H1 (cell line): Measurements from ENCODE around the gene ANXA3. TPM values are rescaled to one million over a fixed set of nuclear protein-coding genes. Genes with fewer than 3 reads are reported as not detected.

ENCODE experiments used
- CTCF ChIA-PET: fragments of 300-600 bp; sonication (Branson Sonifier 250); formaldehyde crosslinking; loops from one replicate; lab custom pipeline; 2021; ENCODE audit not compliant: partially characterized antibody; lab: Charles Lee
- POLR2A ChIA-PET: fragments of 300-600 bp; sonication (Branson Sonifier 250); formaldehyde crosslinking; loops from one replicate; lab custom pipeline; 2021; ENCODE audit warnings: inconsistent platforms; ENCODE audit not compliant: partially characterized antibody; lab: Charles Lee
- DNase-seq, 2 experiments: peaks; one replicate each; pipeline versions ENCODE4 v3.0.0 to v3.0.0-alpha.2; 2010 to 2022; ENCODE audit warnings: low spot score in 2 of 2, low read depth in 1 of 2, mixed read lengths in 1 of 2
- FAIRE-seq: peaks from 2 replicates; lab custom pipeline; 2011; peaks lifted over from hg19 to GRCh38; lab: Jason Lieb, UNC
- H2AFZ ChIP-seq: 2 replicates; pipeline ENCODE4 v1.8.1; 2012; ENCODE audit warnings: low read length, inconsistent platforms
- H2AK5ac ChIP-seq: 2 replicates; pipeline ENCODE4 v1.6.1; 2013; ENCODE audit warnings: low read depth, low read length
- H2BK120ac ChIP-seq: replicated peaks from 2 replicates; pipeline ENCODE3; 2013; ENCODE audit warnings: low read depth, low read length, inconsistent platforms
- H2BK12ac ChIP-seq: 2 replicates; pipeline ENCODE4 v1.6.1; 2013; ENCODE audit warnings: low read depth, low read length
- H2BK15ac ChIP-seq: 2 replicates; pipeline ENCODE4 v1.6.1; 2013; ENCODE audit warnings: low read length
- H2BK20ac ChIP-seq: 2 replicates; pipeline ENCODE4 v1.6.1; 2013; ENCODE audit warnings: low read length
- H2BK5ac ChIP-seq: 2 replicates; pipeline ENCODE4 v1.6.1; 2013; ENCODE audit warnings: low read depth, low read length
- H3K14ac ChIP-seq: 2 replicates; pipeline ENCODE4 v1.6.1; 2013; ENCODE audit warnings: inconsistent platforms; ENCODE audit not compliant: insufficient read length
- H3K18ac ChIP-seq: 2 replicates; pipeline ENCODE4 v1.6.1; 2013; ENCODE audit warnings: low read length; ENCODE audit errors: extremely low read depth
- H3K23ac ChIP-seq: 2 replicates; pipeline ENCODE4 v1.6.1; 2013; ENCODE audit warnings: inconsistent platforms; ENCODE audit not compliant: insufficient read length
- H3K23me2 ChIP-seq: 2 replicates; pipeline ENCODE4 v1.6.1; 2013; ENCODE audit warnings: low read depth, low read length
- H3K27ac ChIP-seq: 2 replicates; pipeline ENCODE4 v1.6.1; 2011; ENCODE audit warnings: low read depth, low read length, inconsistent platforms
- H3K27me3 ChIP-seq, 4 experiments: replicated peaks in 1 of 4; 1 replicate in 1 of 4; 2 replicates in 3 of 4; pipeline versions ENCODE4 v1.6.1 to v1.8.1; 2011 to 2013; ENCODE audit warnings: low read length in 3 of 4, mild to moderate bottlenecking in 3 of 4, inconsistent platforms in 2 of 4, mixed read lengths in 2 of 4, moderate library complexity in 1 of 4; ENCODE audit not compliant: control insufficient read depth in 3 of 4, insufficient read depth in 3 of 4; ENCODE audit errors: extremely low read depth in 1 of 4
- H3K36me3 ChIP-seq, 4 experiments: 2 replicates each; pipeline versions ENCODE4 v1.6.1 to v1.8.1; 2011 to 2013; ENCODE audit warnings: mild to moderate bottlenecking in 4 of 4, low read length in 3 of 4, moderate library complexity in 2 of 4, control low read depth in 1 of 4, inconsistent platforms in 1 of 4; ENCODE audit not compliant: insufficient read depth in 4 of 4, control insufficient read depth in 2 of 4
- H3K4ac ChIP-seq: replicated peaks from 2 replicates; pipeline ENCODE3; 2013; ENCODE audit warnings: low read length, low read depth, mixed read lengths, inconsistent platforms; ENCODE audit not compliant: insufficient read length
- H3K4me1 ChIP-seq, 4 experiments: replicated peaks in 1 of 4; 1 replicate in 1 of 4; 2 replicates in 3 of 4; pipeline versions ENCODE4 v1.6.1 to v1.8.1; 2011 to 2013; ENCODE audit warnings: low read length in 3 of 4, inconsistent platforms in 2 of 4, mixed read lengths in 1 of 4; ENCODE audit not compliant: insufficient read depth in 4 of 4, control insufficient read depth in 3 of 4
- H3K4me2 ChIP-seq, 2 experiments: 2 replicates each; pipeline versions ENCODE4 v1.6.1 to v1.8.1; 2011 to 2013; ENCODE audit warnings: low read depth in 2 of 2, low read length in 2 of 2, control low read depth in 1 of 2, inconsistent platforms in 1 of 2, mild to moderate bottlenecking in 1 of 2; ENCODE audit not compliant: insufficient read depth in 1 of 2
- H3K4me3 ChIP-seq, 4 experiments: fragments of 200-600, 300-600 bp in 1 of 4; sonication (generic), shearing (Covaris generic), sonication (Bioruptor Twin) in 1 of 4; 2 replicates each; pipeline versions ENCODE4 v1.5.1 to v1.8.1; 2011 to 2016; ENCODE audit warnings: low read length in 4 of 4, low read depth in 3 of 4, control low read depth in 2 of 4, inconsistent platforms in 2 of 4, mild to moderate bottlenecking in 2 of 4, mixed read lengths in 1 of 4, moderate library complexity in 1 of 4; ENCODE audit not compliant: insufficient read depth in 2 of 4; ENCODE audit errors: extremely low read depth in 1 of 4
- H3K56ac ChIP-seq: replicated peaks from 2 replicates; pipeline ENCODE3; 2013; ENCODE audit warnings: low read depth, mild to moderate bottlenecking, mixed read lengths, low read length, inconsistent platforms; ENCODE audit not compliant: insufficient read length
- H3K79me1 ChIP-seq: 2 replicates; pipeline ENCODE4 v1.6.1; 2013; ENCODE audit warnings: low read depth, low read length, control low read depth
- H3K79me2 ChIP-seq, 2 experiments: 2 replicates each; pipeline versions ENCODE4 v1.6.1 to v1.8.1; 2012 to 2013; ENCODE audit warnings: low read length in 2 of 2, mild to moderate bottlenecking in 2 of 2, inconsistent platforms in 1 of 2; ENCODE audit not compliant: insufficient read depth in 2 of 2, control insufficient read depth in 1 of 2
- H3K9ac ChIP-seq, 4 experiments: replicated peaks in 1 of 4; 1 replicate in 1 of 4; 2 replicates in 3 of 4; pipeline versions ENCODE4 v1.6.1 to v1.8.1; 2011 to 2013; ENCODE audit warnings: low read depth in 3 of 4, low read length in 3 of 4, control low read depth in 2 of 4, mild to moderate bottlenecking in 2 of 4, moderate library complexity in 2 of 4, inconsistent platforms in 1 of 4; ENCODE audit errors: extremely low read depth in 1 of 4
- H3K9me3 ChIP-seq, 2 experiments: 2 replicates each; pipeline versions ENCODE4 v1.6.1 to v1.8.1; 2012 to 2013; ENCODE audit warnings: mild to moderate bottlenecking in 2 of 2, moderate library complexity in 2 of 2, control low read depth in 1 of 2, inconsistent platforms in 1 of 2, low read depth in 1 of 2, low read length in 1 of 2, mixed read lengths in 1 of 2; ENCODE audit not compliant: insufficient read depth in 2 of 2
- H4K20me1 ChIP-seq, 2 experiments: replicated peaks in 1 of 2; 2 replicates each; pipeline versions ENCODE3 to v1.8.1; 2011 to 2013; ENCODE audit warnings: inconsistent platforms in 2 of 2, low read length in 2 of 2, mild to moderate bottlenecking in 1 of 2; ENCODE audit not compliant: insufficient read depth in 2 of 2, control insufficient read depth in 1 of 2
- H4K5ac ChIP-seq: 2 replicates; pipeline ENCODE4 v1.6.1; 2013; ENCODE audit warnings: low read length, low read depth, mixed read lengths, inconsistent platforms; ENCODE audit not compliant: insufficient read length
- H4K8ac ChIP-seq: 2 replicates; pipeline ENCODE4 v1.8.0; 2013; ENCODE audit warnings: mild to moderate bottlenecking, moderate library complexity, low read length, inconsistent platforms; ENCODE audit not compliant: insufficient read depth; ENCODE audit errors: extremely low read depth
- H4K91ac ChIP-seq: replicated peaks from 2 replicates; pipeline ENCODE3; 2013; ENCODE audit warnings: low read length, mixed read lengths, inconsistent platforms; ENCODE audit not compliant: insufficient read length
- ASH2L ChIP-seq: fragments of 200-600, 300-600 bp; sonication (generic); IDR thresholded peaks from one replicate; pipeline ENCODE4 v1.7.1; 2017; ENCODE audit warnings: low read length
- NANOG ChIP-seq: IDR thresholded peaks from 2 replicates; pipeline ENCODE4 v1.6.1; 2011; ENCODE audit warnings: low read length, low read depth, mild to moderate bottlenecking, inconsistent platforms; ENCODE audit not compliant: insufficient read depth, poor library complexity, severe bottlenecking
- WGBS, 2 experiments: shearing (Covaris generic) in 1 of 2; methylation state at CpG; one replicate each; pipeline versions ENCODE4 v1.1.6 to v1.1.7; 2013 to 2015; ENCODE audit warnings: low lambda C conversion rate in 2 of 2, mixed read lengths in 2 of 2, inconsistent platforms in 1 of 2, low coverage in 1 of 2, missing lambda C conversion rate in 1 of 2; ENCODE audit not compliant: insufficient replicate concordance in 2 of 2, insufficient coverage in 1 of 2, insufficient read length in 1 of 2; ENCODE audit errors: extremely low coverage in 1 of 2, missing lambda C conversion rate in 1 of 2; 5-methylcytosine and 5-hydroxymethylcytosine counted together
- polyA plus RNA-seq, 7 experiments: library from polyadenylated mRNA; depleted of rRNA in 3 of 7; stranded (reverse) in 5 of 7; unstranded in 2 of 7; fragments of >200 nt in 5 of 7; fragments of 200-250 nt in 2 of 7; gene quantifications; 1 replicate in 5 of 7; 2 replicates in 1 of 7; 4 replicates in 1 of 7; pipeline versions ENCODE4 v1.2.1 to v1.2.3, GENCODE V29; 2011 to 2013; ENCODE audit warnings: missing spikeins in 2 of 7, mixed read lengths in 2 of 7
- total RNA-seq: library from RNA; stranded (reverse); fragmentation: NEBNext Ultra II Directional; extraction: Animal tissue kit (Norgen Biotek cat#: 25700); gene quantifications from 2 replicates; pipeline ENCODE4 v1.2.1, GENCODE V29; 2021

ANXA3 gene
- total and polyA plus RNA-seq, 2 of the 8 experiments (the other 6 are each of a cell fraction or from before 2014, with no cell fraction given) = 10.3 to 27.3 TPM

DNA sequence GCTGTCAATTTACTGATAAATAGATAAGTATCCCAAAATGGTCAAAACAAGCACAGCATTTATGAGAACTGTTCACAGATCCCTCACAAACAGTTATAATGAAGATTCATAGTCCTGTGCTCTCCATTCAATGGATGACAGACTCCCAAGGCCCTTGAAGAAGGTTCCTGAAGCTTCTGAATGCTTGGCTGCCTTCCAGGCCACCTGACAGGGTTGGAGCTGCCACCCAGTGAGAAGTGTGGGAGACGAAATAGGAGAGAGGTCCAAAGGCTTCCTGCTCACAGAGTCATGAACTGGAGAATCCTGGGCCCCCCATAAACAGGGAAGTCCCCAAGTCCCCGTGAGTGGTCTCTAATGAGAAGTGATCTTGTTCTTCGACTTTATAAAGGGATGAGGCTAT is 26.0 kb upstream of the ANXA3 start:
- Histone ChIP-seq H3K27me3 (no peaks in the 10 kb centered on the region), H3K79me2 (no peaks in the 10 kb centered on the region), H3K9me3 (no peaks in the 10 kb centered on the region), H3K4ac (no peak overlapping the region), H3K4me2 (no peak overlapping the region), H4K20me1 (no peaks in the 10 kb centered on the region), H4K5ac (no peak overlapping the region), H3K23ac (no peak overlapping the region), H2BK120ac (no peak overlapping the region), H3K14ac (no peak overlapping the region), H2BK15ac (no peak overlapping the region), H4K91ac (no peak overlapping the region), H3K18ac (no peak overlapping the region), H3K9ac (no peak overlapping the region), H3K56ac (no peak overlapping the region), H2AFZ (no peak overlapping the region), H3K36me3 (peaks cover 5 to 78% (median 49%) of the 10 kb centered on the region in 4 experiments; a peak in 7 of 8 replicates), H2BK12ac (no peak overlapping the region), H2AK5ac (no peak overlapping the region), H2BK5ac (no peak overlapping the region), H3K23me2 (no peaks in the 10 kb centered on the region), H3K79me1 (no peaks in the 10 kb centered on the region), H3K4me3 (no peak overlapping the region), H4K8ac (no peak overlapping the region), H3K4me1 (no peaks in the 10 kb centered on the region), H2BK20ac (no peak overlapping the region), H3K27ac (no peak overlapping the region)
- POLR2A ChIA-PET = no interaction called here
- CTCF ChIA-PET = interaction anchor here (1.5 kb wide), 1 partner anchor 9 kb away, joined by 4 read pairs; no protein-coding TSS in a partner anchor
- 82% methylated on average over 3 of the region's 3 CpGs; no CpG with 5 or more reads in 1 of the 2 experiments for WGBS, 2 experiments
- DNase-seq = no peak
- no peak for FAIRE-seq
- TF ChIP-seq ASH2L (no peak), NANOG (no peak)
